Aorta (tissue), 5 donors: ENCODE measurements around the gene PLAAT5. TPM values are rescaled to one million over a fixed set of nuclear protein-coding genes. Genes with fewer than 3 reads are reported as not detected.
A peak's percentile ranks its signal among the peaks of the same experiment; 100 is the strongest.

Experiments used
- ATAC-seq: fragments of 200-7000 bp; cut with Tn5 transposase; one replicate; pipeline ENCODE4 v1.9.1; 2022; ENCODE audit warnings: moderate library complexity; ENCODE audit not compliant: low FRiP score
- DNase-seq, 2 donors: peaks; one replicate each; pipeline ENCODE4 v3.0.0-alpha.2; 2020
- H3K27ac ChIP-seq, 2 donors: one replicate each; pipeline ENCODE4 v1.5.1; 2013; ENCODE audit warnings: low read length in 2 of 2, mild to moderate bottlenecking in 2 of 2, moderate library complexity in 2 of 2, control low read depth in 1 of 2, inconsistent platforms in 1 of 2, low read depth in 1 of 2
- H3K27me3 ChIP-seq, 2 donors: one replicate each; pipeline ENCODE4 v1.6.1; 2013; ENCODE audit warnings: control low read depth in 1 of 2, low read length in 1 of 2, mild to moderate bottlenecking in 1 of 2, moderate library complexity in 1 of 2; ENCODE audit not compliant: insufficient read depth in 2 of 2, control insufficient read depth in 1 of 2
- H3K36me3 ChIP-seq, 2 donors: one replicate each; pipeline ENCODE4 v1.6.1; 2013; ENCODE audit warnings: control low read depth in 1 of 2, low read length in 1 of 2, mild to moderate bottlenecking in 1 of 2; ENCODE audit not compliant: insufficient read depth in 2 of 2, control insufficient read depth in 1 of 2
- H3K4me1 ChIP-seq, 2 donors: one replicate each; pipeline ENCODE4 v1.6.1; 2013; ENCODE audit warnings: low read length in 2 of 2, control low read depth in 1 of 2, mild to moderate bottlenecking in 1 of 2, moderate library complexity in 1 of 2; ENCODE audit not compliant: insufficient read depth in 2 of 2, control insufficient read depth in 1 of 2
- H3K4me3 ChIP-seq, 2 donors: one replicate each; pipeline ENCODE4 v1.5.1; 2013; ENCODE audit warnings: low read length in 2 of 2, control low read depth in 1 of 2, mild to moderate bottlenecking in 1 of 2
- H3K9me3 ChIP-seq: one replicate; pipeline ENCODE4 v1.6.1; 2013; ENCODE audit warnings: mild to moderate bottlenecking, low read length; ENCODE audit not compliant: control insufficient read depth
- WGBS, 2 donors: extraction: QIAGEN DNeasy Blood & Tissue Kit; methylation state at CpG; one replicate each; pipeline ENCODE4 v1.1.7; 2013; 5-methylcytosine and 5-hydroxymethylcytosine counted together
- intact Hi-C, 2 donors: fragments of 100-400 bp; cut with DNase I; formaldehyde crosslinking; loops; one replicate each; pipeline versions ENCODE4 v1.14.2 to v1.15.0; 2022
- polyA plus RNA-seq, 2 donors: library from polyadenylated mRNA; stranded (reverse); fragments of 200-250 nt; gene quantifications; one replicate each; pipeline ENCODE4 v1.2.3, GENCODE V29; 2013
- total RNA-seq, 2 donors: library from RNA; stranded (reverse); fragmentation: NEBNext Ultra II Directional; extraction: Animal tissue kit (Norgen Biotek cat#: 25700); gene quantifications; one replicate each; pipeline ENCODE4 v1.2.1, GENCODE V29; 2021
- donor health status: healthy with polysubstance abuse.
- donor health status: Bipolar disorder and iron deficiency.
- donor health status: DM: no; HTN: no; CAD: no.
- donor health status: DM: no; HTN: no; CAD: no.
- donor health status: DM: yes; HTN: yes; CAD: no.

PLAAT5 gene
- total and polyA plus RNA-seq, 4 donors = 0.38 to 1.6 (median 0.88) TPM; not detected in 1

- intact Hi-C loops = no loop called here
Measured at GRCh38 chr11:63520606-63521170, 29.7 kb upstream of the PLAAT5 start.

GRCh38 chr11:63518548-63518947 lies 27.6 kb upstream of the PLAAT5 start:
- 51 to 54% methylated on average over 1 of the region's 1 CpG for WGBS, 2 donors
- H3K9me3 ChIP-seq = peaks cover 1% of the 10 kb centered on the region
- DNase-seq = no peak
- no peaks in the 10 kb centered on the region for H3K4me1 ChIP-seq
- no peaks in the 10 kb centered on the region for H3K36me3 ChIP-seq
- intact Hi-C loops = no loop called here
- no peaks in the 10 kb centered on the region for H3K27me3 ChIP-seq
- H3K27ac ChIP-seq = no peak overlapping the region
- no peak for ATAC-seq
- H3K4me3 ChIP-seq = no peak overlapping the region

More at GRCh38 chr11:63520606-63521170, 29.7 kb upstream of the PLAAT5 start:
- H3K9me3 ChIP-seq = peaks cover 1% of the 10 kb centered on the region
- WGBS, 2 donors = 75% methylated on average over 5 of the region's 5 CpGs
- H3K4me1 ChIP-seq = no peaks in the 10 kb centered on the region
- no peak for ATAC-seq
- no peak overlapping the region for H3K27ac ChIP-seq
- H3K27me3 ChIP-seq = no peaks in the 10 kb centered on the region
- no peak for DNase-seq
- H3K36me3 ChIP-seq = no peaks in the 10 kb centered on the region
- no peak overlapping the region for H3K4me3 ChIP-seq

- intact Hi-C loops = no loop called here
- 94 to 96% methylated on average over 5 of the region's 5 CpGs for WGBS, 2 donors
- Histone ChIP-seq H3K27ac (no peak overlapping the region), H3K4me1 (no peaks in the 10 kb centered on the region), H3K4me3 (no peak overlapping the region), H3K9me3 (no peaks in the 10 kb centered on the region), H3K27me3 (no peaks in the 10 kb centered on the region), H3K36me3 (no peaks in the 10 kb centered on the region)
- ATAC-seq = no peak
- DNase-seq = no peak
Measured at GRCh38 chr11:63517156-63517555, 26.2 kb upstream of the PLAAT5 start.

- Histone ChIP-seq H3K4me3 (no peak overlapping the region), H3K27me3 (no peaks in the 10 kb centered on the region), H3K9me3 (no peaks in the 10 kb centered on the region), H3K36me3 (no peaks in the 10 kb centered on the region), H3K27ac (no peak overlapping the region), H3K4me1 (no peaks in the 10 kb centered on the region)
- no peak for DNase-seq
- ATAC-seq = no peak
- 96 to 97% methylated on average over 6 of the region's 6 CpGs for WGBS, 2 donors
- intact Hi-C loops = no loop called here
Measured at GRCh38 chr11:63516109-63516508, 25.1 kb upstream of the PLAAT5 start.

- intact Hi-C loops = no loop called here
- DNase-seq = no peak
- no peaks in the 10 kb centered on the region for H3K4me1 ChIP-seq
- H3K4me3 ChIP-seq = no peak overlapping the region
- no peak overlapping the region for H3K27ac ChIP-seq
- 90 to 91% methylated on average over 7 of the region's 7 CpGs for WGBS, 2 donors
- ATAC-seq = no peak
- H3K27me3 ChIP-seq = no peaks in the 10 kb centered on the region
- H3K9me3 ChIP-seq = no peaks in the 10 kb centered on the region
- no peaks in the 10 kb centered on the region for H3K36me3 ChIP-seq
Measured at GRCh38 chr11:63512816-63513215, 21.8 kb upstream of the PLAAT5 start.

- intact Hi-C loops = no loop called here
- no peak for DNase-seq
- H3K4me3 ChIP-seq = no peak overlapping the region
- no peak for ATAC-seq
- H3K4me1 ChIP-seq = no peaks in the 10 kb centered on the region
- 92 to 94% methylated on average over 10 to 11 of the region's 11 CpGs for WGBS, 2 donors
- H3K9me3 ChIP-seq = no peaks in the 10 kb centered on the region
- no peaks in the 10 kb centered on the region for H3K27me3 ChIP-seq
- no peak overlapping the region for H3K27ac ChIP-seq
- H3K36me3 ChIP-seq = no peaks in the 10 kb centered on the region
Measured at GRCh38 chr11:63511048-63511748, 20.2 kb upstream of the PLAAT5 start.

GRCh38 chr11:63510360-63511047 lies 19.5 kb upstream of the PLAAT5 start:
- ATAC-seq (peak; percentile 59), DNase-seq (peak in 1 of 2 donors; percentile 74)
- intact Hi-C loops = no loop called here
- Histone ChIP-seq H3K9me3 (no peaks in the 10 kb centered on the region), H3K27ac (no peak overlapping the region), H3K36me3 (no peaks in the 10 kb centered on the region), H3K27me3 (no peaks in the 10 kb centered on the region), H3K4me3 (no peak overlapping the region), H3K4me1 (no peaks in the 10 kb centered on the region)
- 61% methylated on average over 7 of the region's 7 CpGs for WGBS, 2 donors

GRCh38 chr11:63508745-63509144 lies 17.8 kb upstream of the PLAAT5 start:
- Histone ChIP-seq H3K27ac (no peak overlapping the region), H3K4me1 (no peaks in the 10 kb centered on the region), H3K9me3 (no peaks in the 10 kb centered on the region), H3K36me3 (no peaks in the 10 kb centered on the region), H3K4me3 (no peak overlapping the region), H3K27me3 (no peaks in the 10 kb centered on the region)
- DNase-seq = no peak
- ATAC-seq = no peak
- WGBS, 2 donors = 95 to 97% methylated on average over 12 of the region's 12 CpGs
- intact Hi-C loops = no loop called here

- Histone ChIP-seq H3K4me1 (no peaks in the 10 kb centered on the region), H3K9me3 (no peaks in the 10 kb centered on the region), H3K4me3 (no peak overlapping the region), H3K27me3 (no peaks in the 10 kb centered on the region), H3K36me3 (no peaks in the 10 kb centered on the region), H3K27ac (no peak overlapping the region)
- 32 to 38% methylated on average over 3 of the region's 3 CpGs for WGBS, 2 donors
- no peak for DNase-seq
- intact Hi-C loops = no loop called here
- no peak for ATAC-seq
Measured at GRCh38 chr11:63508009-63508408, 17.0 kb upstream of the PLAAT5 start.
